GM12864 (cell line): ENCODE measurements around the gene ARL4C.

Experiments
- DNase-seq: peaks from one replicate; pipeline ENCODE4 v3.0.0-alpha.2; 2011; ENCODE audit warnings: low read depth
- H3K4me3 ChIP-seq: 2 replicates; pipeline ENCODE4 v1.5.1; 2011; ENCODE audit warnings: mild to moderate bottlenecking, low read depth, low read length, control low read depth
- CTCF ChIP-seq: IDR thresholded peaks from 2 replicates; pipeline ENCODE4 v1.5.1; 2011; ENCODE audit warnings: low read depth, mild to moderate bottlenecking, moderate library complexity, low read length, control low read depth, inconsistent platforms; ENCODE audit errors: missing control alignments

The ARL4C gene

DNA sequence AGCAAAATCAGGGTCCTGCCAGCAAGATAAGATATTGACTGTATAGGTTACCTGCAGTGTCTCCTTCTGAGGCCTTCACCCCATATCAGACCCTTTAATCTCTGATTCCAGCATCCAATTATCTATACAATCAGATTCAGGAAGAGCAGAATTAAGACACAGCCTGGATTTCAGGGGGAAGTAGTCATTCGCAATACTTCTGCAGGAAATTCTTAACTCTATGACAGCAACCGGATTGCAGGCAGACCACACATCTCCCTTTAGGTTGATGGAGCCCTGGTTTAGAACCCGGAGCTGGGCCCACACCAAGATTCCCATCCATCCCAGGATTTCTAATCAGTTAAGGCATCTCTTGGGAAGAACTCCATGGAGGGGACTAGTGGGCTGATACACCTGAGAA, 9.5 kb downstream of the ARL4C start:
- TF ChIP-seq CTCF, result no peak
- no peak overlapping the region for H3K4me3 ChIP-seq
- DNase-seq, result no peak

- H3K4me3 ChIP-seq, result no peak overlapping the region
- DNase-seq, result no peak
- TF ChIP-seq CTCF, result peak; percentile 76
These were observed 13.2 kb downstream of the ARL4C start for GRCh38 chr2:234483568-234484251.

DNA sequence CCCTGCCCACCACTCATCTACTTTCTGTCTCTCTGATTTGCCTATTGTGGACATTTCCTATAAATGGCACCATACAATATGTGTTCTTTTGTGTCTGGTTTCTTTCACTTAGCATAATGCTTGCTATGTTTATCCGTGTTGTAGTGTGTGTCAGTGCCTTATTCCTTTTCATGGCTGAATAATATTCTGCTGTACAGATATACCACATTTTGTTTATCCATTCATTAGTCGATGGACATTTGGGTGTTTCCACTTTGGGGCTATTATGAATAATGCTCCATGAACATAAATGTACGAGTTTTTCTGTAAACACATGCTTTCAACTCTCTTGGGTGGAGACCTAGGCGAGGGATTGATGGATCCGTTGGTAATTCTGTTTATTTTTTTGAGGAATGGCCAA, 15.6 kb downstream of the ARL4C start:
- H3K4me3 ChIP-seq, result no peak overlapping the region
- no peak for DNase-seq
- no peak for TF ChIP-seq CTCF

- DNase-seq, result no peak
- no peak overlapping the region for H3K4me3 ChIP-seq
- no peak for TF ChIP-seq CTCF
These were observed 16.5 kb downstream of the ARL4C start for GRCh38 chr2:234480337-234480736.

DNA sequence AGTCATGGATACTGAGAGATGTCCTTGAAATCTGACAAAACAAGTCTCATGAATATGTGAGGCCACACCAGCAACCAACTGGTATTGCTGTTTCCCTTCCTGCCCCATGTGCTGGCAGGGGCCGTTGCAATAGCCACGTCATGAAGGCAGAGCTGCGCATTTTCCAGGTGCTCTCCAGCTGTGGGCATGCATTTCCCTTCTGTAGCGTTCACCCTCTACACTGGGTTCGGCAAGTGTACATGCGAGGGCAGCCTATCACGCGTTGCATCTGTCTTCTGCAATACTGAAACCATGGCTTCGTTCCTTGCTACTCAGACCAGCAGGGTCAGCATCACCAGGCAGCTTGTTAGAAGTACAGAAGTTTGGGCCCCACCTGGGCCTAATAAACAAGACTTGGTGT, 17.4 kb downstream of the ARL4C start:
- no peak overlapping the region for H3K4me3 ChIP-seq
- no peak for DNase-seq
- TF ChIP-seq CTCF, result no peak

- no peak overlapping the region for H3K4me3 ChIP-seq
- DNase-seq, result no peak
- no peak for TF ChIP-seq CTCF
These were observed 18.6 kb downstream of the ARL4C start for GRCh38 chr2:234478121-234478858.
